ENCODE data around the gene TSPAN6. TPM values are rescaled to one million over a fixed set of nuclear protein-coding genes. Genes with fewer than 3 reads are reported as not detected.

Gene TSPAN6
- total RNA-seq, 1 donor from 2014 or later, result 205 TPM

GRCh38 chrX:100623001-100623400 lies 13.6 kb downstream of the TSPAN6 start:
- Histone ChIP-seq H3K9ac (no peak overlapping the region), H3K36me3 (no peaks in the 10 kb centered on the region), H3K79me2 (ENCODE audit: low read depth) (no peaks in the 10 kb centered on the region), H3K9me3 (ENCODE audit: low read depth) (peaks cover 3% of the 10 kb centered on the region), H2AFZ (replicated peaks) (no peak overlapping the region), H4K20me1 (ENCODE audit: low read depth) (no peaks in the 10 kb centered on the region), H3K27ac (no peak overlapping the region), H3K27me3 (no peaks in the 10 kb centered on the region), H3K4me3 (no peak overlapping the region), H3F3A (ENCODE audit: low read depth) (no peaks in the 10 kb centered on the region), H3K4me1 (no peaks in the 10 kb centered on the region), H3K4me2 (no peak overlapping the region)
- no peak overlapping the region for H3K27ac Mint-ChIP-seq
- DNase-seq (ENCODE audit: low spot score), result no peak
- TF ChIP-seq EZH2 (IDR thresholded peaks at IDR 0.05), result no peak
- TF ChIP-seq EZH2phosphoT487 (IDR thresholded peaks at IDR 0.05), result no peak
- TF ChIP-seq CTCF (IDR thresholded peaks at IDR 0.05), result no peak
- no peak overlapping the region for H3K4me3 Mint-ChIP-seq
- no peaks in the 10 kb centered on the region for H3K36me3 Mint-ChIP-seq
- no peaks in the 10 kb centered on the region for H3K9me3 Mint-ChIP-seq
- peaks cover 4% of the 10 kb centered on the region for H3K4me1 Mint-ChIP-seq
- no peaks in the 10 kb centered on the region for H3K27me3 Mint-ChIP-seq (ENCODE audit: insufficient read depth, low read depth)

- Histone ChIP-seq H4K20me1 (ENCODE audit: low read depth) (no peaks in the 10 kb centered on the region), H2AFZ (replicated peaks) (peak overlapping the region; percentile 9), H3F3A (ENCODE audit: low read depth) (no peaks in the 10 kb centered on the region), H3K9me3 (ENCODE audit: low read depth) (peaks cover 3% of the 10 kb centered on the region), H3K36me3 (no peaks in the 10 kb centered on the region), H3K9ac (no peak overlapping the region), H3K27me3 (no peaks in the 10 kb centered on the region), H3K4me3 (no peak overlapping the region), H3K4me1 (no peaks in the 10 kb centered on the region), H3K79me2 (ENCODE audit: low read depth) (no peaks in the 10 kb centered on the region), H3K4me2 (no peak overlapping the region), H3K27ac (no peak overlapping the region)
- Mint-ChIP-seq H3K9me3 (no peaks in the 10 kb centered on the region), H3K4me3 (no peak overlapping the region), H3K36me3 (no peaks in the 10 kb centered on the region), H3K27me3 (ENCODE audit: insufficient read depth, low read depth) (no peaks in the 10 kb centered on the region), H3K4me1 (peaks cover 7% of the 10 kb centered on the region), H3K27ac (no peak overlapping the region)
- TF ChIP-seq EZH2phosphoT487 (IDR thresholded peaks at IDR 0.05) (no peak), EZH2 (IDR thresholded peaks at IDR 0.05) (no peak), CTCF (IDR thresholded peaks at IDR 0.05) (peak; percentile 58)
- peak; percentile 49 for DNase-seq (ENCODE audit: low spot score)
Measured at GRCh38 chrX:100615005-100615404, 21.6 kb downstream of the TSPAN6 start.

GRCh38 chrX:100611951-100612350 lies 24.7 kb downstream of the TSPAN6 start:
- H3K36me3 Mint-ChIP-seq, result no peaks in the 10 kb centered on the region

More at GRCh38 chrX:100611951-100612350, 24.7 kb downstream of the TSPAN6 start:
- Histone ChIP-seq H3F3A (ENCODE audit: low read depth) (no peaks in the 10 kb centered on the region), H3K79me2 (ENCODE audit: low read depth) (no peaks in the 10 kb centered on the region), H3K9me3 (ENCODE audit: low read depth) (no peaks in the 10 kb centered on the region), H2AFZ (replicated peaks) (no peak overlapping the region), H4K20me1 (ENCODE audit: low read depth) (no peaks in the 10 kb centered on the region), H3K36me3 (no peaks in the 10 kb centered on the region), H3K27me3 (no peaks in the 10 kb centered on the region), H3K4me2 (no peak overlapping the region), H3K4me3 (no peak overlapping the region), H3K4me1 (no peaks in the 10 kb centered on the region), H3K27ac (no peak overlapping the region), H3K9ac (no peak overlapping the region)
- Mint-ChIP-seq H3K4me3 (no peak overlapping the region), H3K4me1 (peaks cover 23% of the 10 kb centered on the region), H3K27ac (no peak overlapping the region), H3K27me3 (ENCODE audit: insufficient read depth, low read depth) (no peaks in the 10 kb centered on the region), H3K9me3 (no peaks in the 10 kb centered on the region)
- TF ChIP-seq EZH2 (IDR thresholded peaks at IDR 0.05) (no peak), EZH2phosphoT487 (IDR thresholded peaks at IDR 0.05) (no peak), CTCF (IDR thresholded peaks at IDR 0.05) (no peak)
- no peak for DNase-seq (ENCODE audit: low spot score)
